H1 (cell line): ENCODE results near the gene SPTBN1. TPM values are rescaled to one million over a fixed set of nuclear protein-coding genes. Genes with fewer than 3 reads are reported as not detected.

Experiments used
- CTCF ChIA-PET: fragments of 300-600 bp; sonication (Branson Sonifier 250); formaldehyde crosslinking; loops from one replicate; lab custom pipeline; 2021; ENCODE audit not compliant: partially characterized antibody; lab: Charles Lee
- POLR2A ChIA-PET: fragments of 300-600 bp; sonication (Branson Sonifier 250); formaldehyde crosslinking; loops from one replicate; lab custom pipeline; 2021; ENCODE audit warnings: inconsistent platforms; ENCODE audit not compliant: partially characterized antibody; lab: Charles Lee
- DNase-seq, 2 experiments: peaks; one replicate each; pipeline versions ENCODE4 v3.0.0 to v3.0.0-alpha.2; 2010 to 2022; ENCODE audit warnings: low spot score in 2 of 2, low read depth in 1 of 2, mixed read lengths in 1 of 2
- FAIRE-seq: peaks from 2 replicates; lab custom pipeline; 2011; peaks lifted over from hg19 to GRCh38; lab: Jason Lieb, UNC
- H2AFZ ChIP-seq: 2 replicates; pipeline ENCODE4 v1.8.1; 2012; ENCODE audit warnings: low read length, inconsistent platforms
- H2AK5ac ChIP-seq: 2 replicates; pipeline ENCODE4 v1.6.1; 2013; ENCODE audit warnings: low read depth, low read length
- H2BK120ac ChIP-seq: replicated peaks from 2 replicates; pipeline ENCODE3; 2013; ENCODE audit warnings: low read depth, low read length, inconsistent platforms
- H2BK12ac ChIP-seq: 2 replicates; pipeline ENCODE4 v1.6.1; 2013; ENCODE audit warnings: low read depth, low read length
- H2BK15ac ChIP-seq: 2 replicates; pipeline ENCODE4 v1.6.1; 2013; ENCODE audit warnings: low read length
- H2BK20ac ChIP-seq: 2 replicates; pipeline ENCODE4 v1.6.1; 2013; ENCODE audit warnings: low read length
- H2BK5ac ChIP-seq: 2 replicates; pipeline ENCODE4 v1.6.1; 2013; ENCODE audit warnings: low read depth, low read length
- H3K14ac ChIP-seq: 2 replicates; pipeline ENCODE4 v1.6.1; 2013; ENCODE audit warnings: inconsistent platforms; ENCODE audit not compliant: insufficient read length
- H3K18ac ChIP-seq: 2 replicates; pipeline ENCODE4 v1.6.1; 2013; ENCODE audit warnings: low read length; ENCODE audit errors: extremely low read depth
- H3K23ac ChIP-seq: 2 replicates; pipeline ENCODE4 v1.6.1; 2013; ENCODE audit warnings: inconsistent platforms; ENCODE audit not compliant: insufficient read length
- H3K23me2 ChIP-seq: 2 replicates; pipeline ENCODE4 v1.6.1; 2013; ENCODE audit warnings: low read depth, low read length
- H3K27ac ChIP-seq: 2 replicates; pipeline ENCODE4 v1.6.1; 2011; ENCODE audit warnings: low read depth, low read length, inconsistent platforms
- H3K27me3 ChIP-seq, 4 experiments: replicated peaks in 1 of 4; 1 replicate in 1 of 4; 2 replicates in 3 of 4; pipeline versions ENCODE4 v1.6.1 to v1.8.1; 2011 to 2013; ENCODE audit warnings: low read length in 3 of 4, mild to moderate bottlenecking in 3 of 4, inconsistent platforms in 2 of 4, mixed read lengths in 2 of 4, moderate library complexity in 1 of 4; ENCODE audit not compliant: control insufficient read depth in 3 of 4, insufficient read depth in 3 of 4; ENCODE audit errors: extremely low read depth in 1 of 4
- H3K36me3 ChIP-seq, 4 experiments: 2 replicates each; pipeline versions ENCODE4 v1.6.1 to v1.8.1; 2011 to 2013; ENCODE audit warnings: mild to moderate bottlenecking in 4 of 4, low read length in 3 of 4, moderate library complexity in 2 of 4, control low read depth in 1 of 4, inconsistent platforms in 1 of 4; ENCODE audit not compliant: insufficient read depth in 4 of 4, control insufficient read depth in 2 of 4
- H3K4ac ChIP-seq: replicated peaks from 2 replicates; pipeline ENCODE3; 2013; ENCODE audit warnings: low read length, low read depth, mixed read lengths, inconsistent platforms; ENCODE audit not compliant: insufficient read length
- H3K4me1 ChIP-seq, 4 experiments: replicated peaks in 1 of 4; 1 replicate in 1 of 4; 2 replicates in 3 of 4; pipeline versions ENCODE4 v1.6.1 to v1.8.1; 2011 to 2013; ENCODE audit warnings: low read length in 3 of 4, inconsistent platforms in 2 of 4, mixed read lengths in 1 of 4; ENCODE audit not compliant: insufficient read depth in 4 of 4, control insufficient read depth in 3 of 4
- H3K4me2 ChIP-seq, 2 experiments: 2 replicates each; pipeline versions ENCODE4 v1.6.1 to v1.8.1; 2011 to 2013; ENCODE audit warnings: low read depth in 2 of 2, low read length in 2 of 2, control low read depth in 1 of 2, inconsistent platforms in 1 of 2, mild to moderate bottlenecking in 1 of 2; ENCODE audit not compliant: insufficient read depth in 1 of 2
- H3K4me3 ChIP-seq, 4 experiments: fragments of 200-600, 300-600 bp in 1 of 4; sonication (generic), shearing (Covaris generic), sonication (Bioruptor Twin) in 1 of 4; 2 replicates each; pipeline versions ENCODE4 v1.5.1 to v1.8.1; 2011 to 2016; ENCODE audit warnings: low read length in 4 of 4, low read depth in 3 of 4, control low read depth in 2 of 4, inconsistent platforms in 2 of 4, mild to moderate bottlenecking in 2 of 4, mixed read lengths in 1 of 4, moderate library complexity in 1 of 4; ENCODE audit not compliant: insufficient read depth in 2 of 4; ENCODE audit errors: extremely low read depth in 1 of 4
- H3K56ac ChIP-seq: replicated peaks from 2 replicates; pipeline ENCODE3; 2013; ENCODE audit warnings: low read depth, mild to moderate bottlenecking, mixed read lengths, low read length, inconsistent platforms; ENCODE audit not compliant: insufficient read length
- H3K79me1 ChIP-seq: 2 replicates; pipeline ENCODE4 v1.6.1; 2013; ENCODE audit warnings: low read depth, low read length, control low read depth
- H3K79me2 ChIP-seq, 2 experiments: 2 replicates each; pipeline versions ENCODE4 v1.6.1 to v1.8.1; 2012 to 2013; ENCODE audit warnings: low read length in 2 of 2, mild to moderate bottlenecking in 2 of 2, inconsistent platforms in 1 of 2; ENCODE audit not compliant: insufficient read depth in 2 of 2, control insufficient read depth in 1 of 2
- H3K9ac ChIP-seq, 4 experiments: replicated peaks in 1 of 4; 1 replicate in 1 of 4; 2 replicates in 3 of 4; pipeline versions ENCODE4 v1.6.1 to v1.8.1; 2011 to 2013; ENCODE audit warnings: low read depth in 3 of 4, low read length in 3 of 4, control low read depth in 2 of 4, mild to moderate bottlenecking in 2 of 4, moderate library complexity in 2 of 4, inconsistent platforms in 1 of 4; ENCODE audit errors: extremely low read depth in 1 of 4
- H3K9me3 ChIP-seq, 2 experiments: 2 replicates each; pipeline versions ENCODE4 v1.6.1 to v1.8.1; 2012 to 2013; ENCODE audit warnings: mild to moderate bottlenecking in 2 of 2, moderate library complexity in 2 of 2, control low read depth in 1 of 2, inconsistent platforms in 1 of 2, low read depth in 1 of 2, low read length in 1 of 2, mixed read lengths in 1 of 2; ENCODE audit not compliant: insufficient read depth in 2 of 2
- H4K20me1 ChIP-seq, 2 experiments: replicated peaks in 1 of 2; 2 replicates each; pipeline versions ENCODE3 to v1.8.1; 2011 to 2013; ENCODE audit warnings: inconsistent platforms in 2 of 2, low read length in 2 of 2, mild to moderate bottlenecking in 1 of 2; ENCODE audit not compliant: insufficient read depth in 2 of 2, control insufficient read depth in 1 of 2
- H4K5ac ChIP-seq: 2 replicates; pipeline ENCODE4 v1.6.1; 2013; ENCODE audit warnings: low read length, low read depth, mixed read lengths, inconsistent platforms; ENCODE audit not compliant: insufficient read length
- H4K8ac ChIP-seq: 2 replicates; pipeline ENCODE4 v1.8.0; 2013; ENCODE audit warnings: mild to moderate bottlenecking, moderate library complexity, low read length, inconsistent platforms; ENCODE audit not compliant: insufficient read depth; ENCODE audit errors: extremely low read depth
- H4K91ac ChIP-seq: replicated peaks from 2 replicates; pipeline ENCODE3; 2013; ENCODE audit warnings: low read length, mixed read lengths, inconsistent platforms; ENCODE audit not compliant: insufficient read length
- BACH1 ChIP-seq: IDR thresholded peaks from 2 replicates; pipeline ENCODE4 v1.6.1; 2012; ENCODE audit warnings: low read length, improper control_type of control experiment
- BRCA1 ChIP-seq: IDR thresholded peaks from 2 replicates; pipeline ENCODE4 v1.6.1; 2012; ENCODE audit warnings: low read depth, low read length, improper control_type of control experiment
- EZH2 ChIP-seq: fragments of 200-600 bp; sonication (generic); IDR thresholded peaks from 2 replicates; pipeline ENCODE4 v1.7.1; 2012; ENCODE audit warnings: low read depth, mild to moderate bottlenecking, moderate library complexity, low read length, inconsistent platforms; ENCODE audit not compliant: severe bottlenecking
- FOSL1 ChIP-seq: IDR thresholded peaks from 2 replicates; pipeline ENCODE4 v1.6.1; 2011; ENCODE audit warnings: mild to moderate bottlenecking, low read depth, low read length, moderate library complexity; ENCODE audit not compliant: insufficient read depth
- GABPA ChIP-seq: IDR thresholded peaks from 2 replicates; pipeline ENCODE4 v1.6.1; 2011; ENCODE audit warnings: mild to moderate bottlenecking, low read length, moderate library complexity, borderline replicate concordance; ENCODE audit not compliant: insufficient read depth
- POU5F1 ChIP-seq: IDR thresholded peaks from 2 replicates; pipeline ENCODE4 v1.6.1; 2011; ENCODE audit warnings: low read depth, mild to moderate bottlenecking, low read length, moderate library complexity
- RAD21 ChIP-seq, 2 experiments: IDR thresholded peaks in 1 of 2; conservative IDR thresholded peaks in 1 of 2; 2 replicates each; pipeline ENCODE4 v1.6.1; 2011; ENCODE audit warnings: low read depth in 2 of 2, low read length in 2 of 2, improper control_type of control experiment in 1 of 2, inconsistent platforms in 1 of 2, mild to moderate bottlenecking in 1 of 2, moderate library complexity in 1 of 2
- RBBP5 ChIP-seq: IDR thresholded peaks from 2 replicates; pipeline ENCODE4 v1.7.1; 2012; ENCODE audit warnings: low read depth, mild to moderate bottlenecking, inconsistent platforms, low read length, moderate library complexity, borderline replicate concordance
- SAP30 ChIP-seq: fragments of 300-600 bp; sonication (generic); IDR thresholded peaks from 2 replicates; pipeline ENCODE4 v1.7.1; 2012; ENCODE audit warnings: low read length, moderate library complexity, mild to moderate bottlenecking, inconsistent platforms; ENCODE audit not compliant: insufficient read depth, insufficient replicate concordance
- SIRT6 ChIP-seq: IDR thresholded peaks from one replicate; pipeline ENCODE4 v1.7.1; 2012; ENCODE audit warnings: low read length, inconsistent platforms
- SUZ12 ChIP-seq: fragments of 200-600 bp; sonication (generic); IDR thresholded peaks from 2 replicates; pipeline ENCODE4 v1.6.1; 2012; ENCODE audit warnings: mild to moderate bottlenecking, inconsistent platforms, low read length, moderate library complexity, mixed read lengths
- TCF12 ChIP-seq: IDR thresholded peaks from 2 replicates; pipeline ENCODE4 v1.6.1; 2011; ENCODE audit warnings: low read depth, mild to moderate bottlenecking, low read length
- WGBS, 2 experiments: shearing (Covaris generic) in 1 of 2; methylation state at CpG; one replicate each; pipeline versions ENCODE4 v1.1.6 to v1.1.7; 2013 to 2015; ENCODE audit warnings: low lambda C conversion rate in 2 of 2, mixed read lengths in 2 of 2, inconsistent platforms in 1 of 2, low coverage in 1 of 2, missing lambda C conversion rate in 1 of 2; ENCODE audit not compliant: insufficient replicate concordance in 2 of 2, insufficient coverage in 1 of 2, insufficient read length in 1 of 2; ENCODE audit errors: extremely low coverage in 1 of 2, missing lambda C conversion rate in 1 of 2; 5-methylcytosine and 5-hydroxymethylcytosine counted together
- polyA plus RNA-seq, 7 experiments: library from polyadenylated mRNA; depleted of rRNA in 3 of 7; stranded (reverse) in 5 of 7; unstranded in 2 of 7; fragments of >200 nt in 5 of 7; fragments of 200-250 nt in 2 of 7; gene quantifications; 1 replicate in 5 of 7; 2 replicates in 1 of 7; 4 replicates in 1 of 7; pipeline versions ENCODE4 v1.2.1 to v1.2.3, GENCODE V29; 2011 to 2013; ENCODE audit warnings: missing spikeins in 2 of 7, mixed read lengths in 2 of 7
- total RNA-seq: library from RNA; stranded (reverse); fragmentation: NEBNext Ultra II Directional; extraction: Animal tissue kit (Norgen Biotek cat#: 25700); gene quantifications from 2 replicates; pipeline ENCODE4 v1.2.1, GENCODE V29; 2021
- TF ChIP-seq, protein P1 (sequence below): IDR thresholded peaks from 2 replicates; pipeline ENCODE4 v1.6.1; 2012; ENCODE audit warnings: inconsistent platforms

The SPTBN1 gene
- total and polyA plus RNA-seq, 2 of the 8 experiments (the other 6 are each of a cell fraction or from before 2014, with no cell fraction given), result 31.8 to 180 TPM

DNA sequence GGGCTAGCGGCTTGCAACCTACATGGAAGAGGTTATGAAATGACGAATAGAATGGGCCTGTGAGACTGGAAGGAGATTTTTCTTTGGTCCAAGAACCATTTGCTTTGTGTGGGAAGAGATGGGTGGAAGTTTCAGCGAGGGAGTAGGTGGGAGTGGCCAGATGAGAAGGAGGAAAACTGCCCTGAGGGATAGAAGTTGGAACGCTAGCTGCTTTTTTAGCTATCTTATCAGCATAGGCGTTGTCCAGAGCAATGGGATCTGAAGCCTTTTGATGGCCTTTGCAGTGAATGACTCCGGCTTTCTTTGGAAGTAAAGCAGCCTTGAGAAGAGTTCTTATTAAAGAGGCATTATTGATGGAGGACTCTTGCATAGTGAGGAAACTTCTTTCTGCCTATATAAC lies 52.4 kb downstream of the SPTBN1 start:
- H3K14ac ChIP-seq, result no peak overlapping the region
- H2BK12ac ChIP-seq, result no peak overlapping the region
- H3K18ac ChIP-seq, result no peak overlapping the region
- ChIA-PET POLR2A (no interaction called here), CTCF (interaction anchor here (1.0 to 1.3 kb wide), 2 partner anchors 16 to 196 kb away, joined by 3 to 5 read pairs; no protein-coding TSS in a partner anchor)
- no peak overlapping the region for H2AK5ac ChIP-seq
- H2AFZ ChIP-seq, result no peak overlapping the region
- H3K23me2 ChIP-seq, result no peaks in the 10 kb centered on the region
- peaks cover 0 to 2% of the 10 kb centered on the region in 2 experiments for H4K20me1 ChIP-seq
- H3K79me2 ChIP-seq, result 0 out of 4 replicates have a peak, but pooled peaks cover 0 to 6% of the 10 kb centered on the region in 2 experiments
- no peak overlapping the region for H2BK15ac ChIP-seq
- H3K4me3 ChIP-seq, result no peak overlapping the region
- DNase-seq (no peak), FAIRE-seq (no peak)
- H3K9ac ChIP-seq, result no peak overlapping the region
- no peak overlapping the region for H2BK5ac ChIP-seq
- H3K9me3 ChIP-seq, result no peaks in the 10 kb centered on the region
- no peaks in the 10 kb centered on the region for H3K36me3 ChIP-seq
- H4K8ac ChIP-seq, result no peak overlapping the region
- no peak overlapping the region for H3K23ac ChIP-seq
- no peak overlapping the region for H2BK20ac ChIP-seq
- no peak overlapping the region for H4K5ac ChIP-seq
- H4K91ac ChIP-seq, result no peak overlapping the region
- no peaks in the 10 kb centered on the region for H3K27me3 ChIP-seq
- no peak overlapping the region for H2BK120ac ChIP-seq
- H3K4me1 ChIP-seq, result peaks cover 0 to 7% (median 0%) of the 10 kb centered on the region in 4 experiments; a peak in 2 of 7 replicates
- no peak overlapping the region for H3K56ac ChIP-seq
- 88% methylated on average over 6 of the region's 6 CpGs; no CpG with 5 or more reads in 1 of the 2 experiments for WGBS, 2 experiments
- H3K4ac ChIP-seq, result no peak overlapping the region
- no peaks in the 10 kb centered on the region for H3K79me1 ChIP-seq
- H3K4me2 ChIP-seq, result no peak overlapping the region
- H3K27ac ChIP-seq, result no peak overlapping the region
- no peak for TF ChIP-seq BRCA1
- TF ChIP-seq TCF12, result no peak
- no peak for TF ChIP-seq BACH1
- no peak for TF ChIP-seq GABPA
- TF ChIP-seq, protein P1, sequence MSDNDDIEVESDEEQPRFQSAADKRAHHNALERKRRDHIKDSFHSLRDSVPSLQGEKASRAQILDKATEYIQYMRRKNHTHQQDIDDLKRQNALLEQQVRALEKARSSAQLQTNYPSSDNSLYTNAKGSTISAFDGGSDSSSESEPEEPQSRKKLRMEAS, result no peak
- no peak for TF ChIP-seq SUZ12
- no peak for TF ChIP-seq SIRT6
- no peak for TF ChIP-seq POU5F1
- no peak for TF ChIP-seq FOSL1
- no peak for TF ChIP-seq RAD21 (IDR thresholded peaks at IDR 0.05 in 1 of 2, conservative IDR thresholded peaks at IDR 0.05 in 1 of 2; ENCODE audit: low read depth in 2 of 2, low read length in 2 of 2)
- no peak for TF ChIP-seq SAP30
- no peak for TF ChIP-seq RBBP5
- TF ChIP-seq EZH2, result no peak
